PC-3 (cell line): ENCODE data around the gene REEP6. TPM values are rescaled to one million over a fixed set of nuclear protein-coding genes. Genes with fewer than 3 reads are reported as not detected.

Source experiments
- ATAC-seq: fragments of 200-7000 bp; cut with Tn5 transposase; 2 replicates; pipeline ENCODE4 v1.9.1; 2020; ENCODE audit warnings: mild to moderate bottlenecking, moderate library complexity
- BruUV-seq: library from RNA; stranded (reverse); fragments of 400-500 nt; replicated peaks from 2 replicates; lab custom pipeline; 2021; lab: Mats Ljungman, UMichigan
- CTCF ChIA-PET: fragments of 300-600 bp; sonication (Branson Sonifier 250); formaldehyde crosslinking; loops from one replicate; lab custom pipeline; 2022; ENCODE audit warnings: antibody characterized with exemption; lab: Charles Lee
- POLR2A ChIA-PET: fragments of 300-600 bp; sonication (Branson Sonifier 250); formaldehyde crosslinking; loops from one replicate; lab custom pipeline; 2022; ENCODE audit warnings: antibody characterized with exemption; ENCODE audit not compliant: unreplicated experiment; lab: Charles Lee
- DNase-seq: peaks from one replicate; pipeline ENCODE4 v3.0.0-alpha.2; 2015
- H2AFZ ChIP-seq: fragments of 300-600 bp; sonication (generic); 2 replicates; pipeline ENCODE4 v1.6.0; 2016; ENCODE audit warnings: antibody characterized with exemption, low read length
- H3F3A ChIP-seq: fragments of 300-600 bp; sonication (generic); one replicate; pipeline ENCODE4 v1.6.0; 2017; ENCODE audit warnings: antibody characterized with exemption, low read length, control low read depth, mild to moderate bottlenecking; ENCODE audit not compliant: unreplicated experiment
- H3K27ac ChIP-seq: fragments of 300-600 bp; sonication (generic); 2 replicates; pipeline ENCODE4 v1.5.1; 2016; ENCODE audit warnings: mild to moderate bottlenecking, low read length
- H3K27me3 ChIP-seq: fragments of 300-600 bp; sonication (generic); 2 replicates; pipeline ENCODE4 v1.6.1; 2016; ENCODE audit warnings: low read length, mixed read lengths
- H3K36me3 ChIP-seq: fragments of 300-600 bp; sonication (generic); 2 replicates; pipeline ENCODE4 v1.6.1; 2016; ENCODE audit warnings: low read depth, mixed run types, low read length, mixed read lengths
- H3K4me1 ChIP-seq: fragments of 300-600 bp; sonication (generic); 2 replicates; pipeline ENCODE4 v1.5.1; 2016; ENCODE audit warnings: low read length; ENCODE audit not compliant: insufficient read depth
- H3K4me2 ChIP-seq: fragments of 300-600 bp; sonication (generic); 2 replicates; pipeline ENCODE4 v1.6.0; 2016; ENCODE audit warnings: low read length
- H3K4me3 ChIP-seq: fragments of 300-600 bp; sonication (generic); 2 replicates; pipeline ENCODE4 v1.5.1; 2016; ENCODE audit warnings: mild to moderate bottlenecking, low read length, mixed read lengths
- H3K79me2 ChIP-seq: fragments of 300-600 bp; sonication (generic); 2 replicates; pipeline ENCODE4 v1.6.1; 2017; ENCODE audit warnings: low read length, mixed read lengths
- H3K9ac ChIP-seq: fragments of 300-600 bp; sonication (generic); 2 replicates; pipeline ENCODE4 v1.6.0; 2016; ENCODE audit warnings: mild to moderate bottlenecking, low read length
- H3K9me2 ChIP-seq: fragments of 300-600 bp; sonication (generic); replicated peaks from 2 replicates; pipeline ENCODE4 v1.6.1; 2016; ENCODE audit warnings: mixed run types, low read length, mixed read lengths
- H3K9me3 ChIP-seq: fragments of 300-600 bp; sonication (generic); 2 replicates; pipeline ENCODE4 v1.6.1; 2016; ENCODE audit warnings: low read length, mixed read lengths
- H4K20me1 ChIP-seq: fragments of 300-600 bp; sonication (generic); 2 replicates; pipeline ENCODE4 v1.6.1; 2016; ENCODE audit warnings: low read length, mixed read lengths
- CTCF ChIP-seq: fragments of 300-600 bp; sonication (generic); conservative IDR thresholded peaks from 2 replicates; pipeline ENCODE4 v1.5.1; 2017; ENCODE audit warnings: antibody characterized with exemption, low read depth, mild to moderate bottlenecking, low read length
- EZH2 ChIP-seq: fragments of 300-600 bp; sonication (generic); IDR thresholded peaks from one replicate; pipeline ENCODE4 v1.6.1; 2017; ENCODE audit warnings: antibody characterized with exemption, mild to moderate bottlenecking, low read length; ENCODE audit not compliant: unreplicated experiment
- EZH2phosphoT487 ChIP-seq: fragments of 300-600 bp; sonication (generic); IDR thresholded peaks from 2 replicates; pipeline ENCODE4 v1.6.1; 2018; ENCODE audit warnings: mild to moderate bottlenecking, antibody characterized with exemption, low read length, borderline replicate concordance
- intact Hi-C: fragments of 100-400 bp; cut with micrococcal nuclease; formaldehyde crosslinking; loops from 2 replicates; pipeline ENCODE4 v1.9.0; 2023
- total RNA-seq: library from RNA; depleted of rRNA; stranded (reverse); fragments of >200 nt; gene quantifications from 2 replicates; pipeline ENCODE4 v1.2.3, GENCODE V29; 2014

Gene REEP6
- total RNA-seq, 1 experiment from 2014 or later, result 27.2 TPM

- Histone ChIP-seq H3K9ac (no peak overlapping the region), H3K4me1 (no peaks in the 10 kb centered on the region), H3K9me3 (no peaks in the 10 kb centered on the region), H3K9me2 (no peaks in the 10 kb centered on the region), H2AFZ (no peak overlapping the region), H3F3A (no peaks in the 10 kb centered on the region), H3K27ac (no peak overlapping the region), H3K27me3 (no peaks in the 10 kb centered on the region), H3K79me2 (no peaks in the 10 kb centered on the region), H3K4me3 (no peak overlapping the region), H3K36me3 (no peaks in the 10 kb centered on the region), H3K4me2 (no peak overlapping the region), H4K20me1 (no peaks in the 10 kb centered on the region)
- intact Hi-C loops, result no loop called here
- no peak for ATAC-seq
- BruUV-seq, result no TSS peak
- CTCF ChIA-PET, result no interaction called here
- TF ChIP-seq CTCF (no peak), EZH2phosphoT487 (no peak), EZH2 (no peak)
- DNase-seq, result no peak
- POLR2A ChIA-PET, result no interaction called here
Measured at GRCh38 chr19:1524287-1524971, 33.4 kb downstream of the REEP6 start.

- Histone ChIP-seq H3K27me3 (no peaks in the 10 kb centered on the region), H2AFZ (no peak overlapping the region), H3K9me2 (no peaks in the 10 kb centered on the region), H3K4me3 (no peak overlapping the region), H3F3A (no peaks in the 10 kb centered on the region), H3K27ac (no peak overlapping the region), H3K36me3 (no peaks in the 10 kb centered on the region), H3K9me3 (no peaks in the 10 kb centered on the region), H4K20me1 (no peaks in the 10 kb centered on the region), H3K9ac (no peak overlapping the region), H3K4me2 (no peak overlapping the region), H3K79me2 (no peaks in the 10 kb centered on the region), H3K4me1 (no peaks in the 10 kb centered on the region)
- DNase-seq (no peak), ATAC-seq (no peak)
- BruUV-seq, result no TSS peak
- ChIA-PET CTCF (no interaction called here), POLR2A (no interaction called here)
- intact Hi-C loops, result no loop called here
- no peak for TF ChIP-seq EZH2phosphoT487
- no peak for TF ChIP-seq CTCF
- no peak for TF ChIP-seq EZH2
Measured at GRCh38 chr19:1524972-1525325, 34.0 kb downstream of the REEP6 start.

GRCh38 chr19:1525343-1525742 is 34.4 kb downstream of the REEP6 start:
- no peaks in the 10 kb centered on the region for H3K27me3 ChIP-seq

More at GRCh38 chr19:1525343-1525742, 34.4 kb downstream of the REEP6 start:
- Histone ChIP-seq H3K9ac (no peak overlapping the region), H3K9me3 (no peaks in the 10 kb centered on the region), H3K36me3 (no peaks in the 10 kb centered on the region), H3K9me2 (no peaks in the 10 kb centered on the region), H3K79me2 (no peaks in the 10 kb centered on the region), H3K4me1 (no peaks in the 10 kb centered on the region), H3K27ac (no peak overlapping the region), H2AFZ (no peak overlapping the region), H4K20me1 (no peaks in the 10 kb centered on the region), H3F3A (no peaks in the 10 kb centered on the region), H3K4me2 (no peak overlapping the region), H3K4me3 (no peak overlapping the region)
- intact Hi-C loops, result no loop called here
- POLR2A ChIA-PET, result no interaction called here
- BruUV-seq, result no TSS peak
- no peak for TF ChIP-seq EZH2
- TF ChIP-seq EZH2phosphoT487, result no peak
- TF ChIP-seq CTCF, result no peak
- no peak for ATAC-seq
- DNase-seq, result no peak
- CTCF ChIA-PET, result no interaction called here
